Activated T-cell treated with anti-CD3 and anti-CD28 coated beads, Interleukin-2, amount 50 U/mL, for 4 hours (primary cell): ENCODE results near the gene COLEC12. TPM values are rescaled to one million over a fixed set of nuclear protein-coding genes. Genes with fewer than 3 reads are reported as not detected.

Experiments used
- ATAC-seq, 2 donors: fragments of 200-7000 bp; cut with Tn5 transposase; one replicate each; pipeline ENCODE4 v1.10.0; 2021
- DNase-seq: peaks from one replicate; pipeline ENCODE4 v3.0.0-alpha.2; 2020
- H3K27me3 Mint-ChIP-seq: one replicate; pipeline ENCODE4 v1.8.0; 2021; ENCODE audit warnings: low read depth, mixed read lengths
- H3K36me3 Mint-ChIP-seq: one replicate; pipeline ENCODE4 v1.8.0; 2022; ENCODE audit warnings: mixed read lengths; ENCODE audit not compliant: insufficient read depth
- H3K4me1 Mint-ChIP-seq: one replicate; pipeline ENCODE4 v1.8.0; 2021; ENCODE audit warnings: low read depth, mixed read lengths
- H3K4me3 Mint-ChIP-seq: one replicate; pipeline ENCODE4 v1.8.0; 2021; ENCODE audit warnings: mild to moderate bottlenecking, moderate library complexity, mixed read lengths
- H3K9me3 Mint-ChIP-seq: one replicate; pipeline ENCODE4 v1.8.0; 2021; ENCODE audit warnings: mixed read lengths
- total RNA-seq, 3 donors: library from RNA; stranded (reverse); gene quantifications; one replicate each; pipeline ENCODE4 v1.2.1, GENCODE V29; 2021

The COLEC12 gene
- total RNA-seq, 3 donors from 2014 or later: 0.05 to 0.08 TPM; not detected in 1

DNA sequence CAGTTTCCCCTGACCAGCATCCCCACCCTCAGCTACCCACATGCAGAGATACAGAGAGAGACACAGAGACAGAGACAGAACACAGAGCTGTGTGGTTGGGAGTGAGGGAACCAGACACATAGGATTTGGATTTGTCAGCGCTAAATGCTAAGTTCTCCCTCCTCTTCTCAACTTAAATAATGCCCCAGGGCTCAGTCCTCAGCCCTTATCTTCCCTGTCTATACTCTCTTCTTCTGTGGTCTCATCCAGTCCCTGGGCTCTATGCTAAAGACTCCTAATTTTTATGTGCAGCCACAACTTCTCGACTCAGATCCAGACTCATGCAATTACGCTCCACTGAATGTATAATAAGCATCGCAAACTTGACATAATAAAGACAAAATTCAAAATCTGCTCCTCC lies 47.1 kb downstream of the COLEC12 start:
- Mint-ChIP-seq H3K4me3 (no peak overlapping the region), H3K36me3 (no peaks in the 10 kb centered on the region), H3K9me3 (peaks cover 13% of the 10 kb centered on the region), H3K4me1 (no peaks in the 10 kb centered on the region), H3K27me3 (peaks cover 9% of the 10 kb centered on the region)
- no peak for ATAC-seq
- no peak for DNase-seq

DNA sequence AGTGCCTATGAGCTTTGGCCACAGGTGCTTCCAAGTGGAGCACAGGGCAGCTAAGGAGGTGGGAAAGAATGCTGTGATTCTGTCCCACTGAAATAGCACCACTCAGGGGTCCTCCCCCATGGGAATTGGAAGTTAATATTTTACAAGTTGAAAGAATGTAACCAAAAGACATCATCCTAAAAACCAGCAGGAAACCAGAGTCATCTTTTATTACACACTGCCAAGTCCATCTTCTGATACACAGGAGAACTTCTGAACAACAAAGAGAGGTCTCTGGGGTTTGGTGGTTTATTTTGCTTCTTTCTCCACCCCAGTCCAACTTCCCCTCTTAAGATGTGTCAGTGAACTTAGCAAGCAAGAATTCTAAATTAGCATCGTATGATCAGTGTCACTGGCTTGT lies 47.7 kb downstream of the COLEC12 start:
- peaks cover 13% of the 10 kb centered on the region for H3K9me3 Mint-ChIP-seq
- no peak for ATAC-seq
- H3K27me3 Mint-ChIP-seq: peaks cover 9% of the 10 kb centered on the region
- no peaks in the 10 kb centered on the region for H3K36me3 Mint-ChIP-seq
- no peak overlapping the region for H3K4me3 Mint-ChIP-seq
- no peaks in the 10 kb centered on the region for H3K4me1 Mint-ChIP-seq
- no peak for DNase-seq

DNA sequence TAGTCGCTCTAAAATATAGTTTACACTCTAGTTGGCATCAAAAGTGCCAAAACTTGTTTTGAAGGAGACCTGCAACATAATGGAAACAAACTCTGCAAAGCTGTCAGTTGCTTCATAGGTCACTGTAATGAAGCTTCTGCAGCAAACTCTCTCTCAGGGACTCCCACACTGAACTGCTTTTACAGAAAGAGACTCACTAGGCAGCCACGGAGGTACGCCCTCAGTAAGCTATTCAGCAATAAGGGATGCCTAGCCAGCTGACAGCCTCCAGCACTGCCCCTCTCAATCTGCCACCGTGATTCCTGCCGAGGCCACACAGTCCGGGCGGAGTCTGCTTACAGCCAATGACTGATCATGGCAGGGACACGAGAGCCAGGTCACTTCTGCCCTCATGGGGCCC lies 51.1 kb downstream of the COLEC12 start:
- H3K36me3 Mint-ChIP-seq: no peaks in the 10 kb centered on the region
- H3K4me3 Mint-ChIP-seq: no peak overlapping the region
- no peaks in the 10 kb centered on the region for H3K27me3 Mint-ChIP-seq
- DNase-seq: no peak
- ATAC-seq: no peak
- peaks cover 13% of the 10 kb centered on the region for H3K9me3 Mint-ChIP-seq
- no peaks in the 10 kb centered on the region for H3K4me1 Mint-ChIP-seq

DNA sequence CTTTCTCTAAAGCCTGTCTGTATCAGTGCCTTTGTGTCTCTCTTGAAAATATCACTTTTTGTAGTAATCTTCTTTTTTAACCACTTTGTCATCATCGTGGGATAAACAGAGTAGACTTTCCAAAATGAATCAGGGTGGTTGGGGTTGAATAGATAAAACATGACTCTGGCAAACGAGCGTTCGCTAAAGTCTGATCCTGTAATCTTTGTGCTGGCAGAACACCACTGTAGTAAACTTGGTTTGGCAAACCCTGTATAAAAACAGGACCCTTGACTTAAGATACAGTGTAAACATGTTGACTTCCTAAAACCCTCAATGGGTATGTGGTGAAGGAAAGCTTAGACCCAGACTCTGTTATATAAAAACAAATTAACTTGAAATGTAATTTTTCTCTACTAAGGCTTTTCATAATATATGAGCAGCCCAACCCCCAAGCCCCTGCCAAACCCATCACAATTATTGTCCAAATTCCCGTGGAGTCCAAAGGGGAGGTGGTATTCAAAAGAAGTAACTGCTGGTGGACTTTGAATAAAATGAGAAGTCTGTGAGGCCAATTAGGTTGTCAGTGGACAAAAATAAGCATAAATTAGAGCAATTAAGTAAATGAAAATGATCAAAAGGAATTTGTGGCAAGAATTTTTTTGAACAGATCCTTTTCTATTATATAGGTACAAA lies 52.2 kb downstream of the COLEC12 start:
- no peak overlapping the region for H3K4me3 Mint-ChIP-seq
- no peaks in the 10 kb centered on the region for H3K4me1 Mint-ChIP-seq
- peaks cover 13% of the 10 kb centered on the region for H3K9me3 Mint-ChIP-seq
- DNase-seq: no peak
- no peaks in the 10 kb centered on the region for H3K27me3 Mint-ChIP-seq
- H3K36me3 Mint-ChIP-seq: no peaks in the 10 kb centered on the region
- no peak for ATAC-seq

DNA sequence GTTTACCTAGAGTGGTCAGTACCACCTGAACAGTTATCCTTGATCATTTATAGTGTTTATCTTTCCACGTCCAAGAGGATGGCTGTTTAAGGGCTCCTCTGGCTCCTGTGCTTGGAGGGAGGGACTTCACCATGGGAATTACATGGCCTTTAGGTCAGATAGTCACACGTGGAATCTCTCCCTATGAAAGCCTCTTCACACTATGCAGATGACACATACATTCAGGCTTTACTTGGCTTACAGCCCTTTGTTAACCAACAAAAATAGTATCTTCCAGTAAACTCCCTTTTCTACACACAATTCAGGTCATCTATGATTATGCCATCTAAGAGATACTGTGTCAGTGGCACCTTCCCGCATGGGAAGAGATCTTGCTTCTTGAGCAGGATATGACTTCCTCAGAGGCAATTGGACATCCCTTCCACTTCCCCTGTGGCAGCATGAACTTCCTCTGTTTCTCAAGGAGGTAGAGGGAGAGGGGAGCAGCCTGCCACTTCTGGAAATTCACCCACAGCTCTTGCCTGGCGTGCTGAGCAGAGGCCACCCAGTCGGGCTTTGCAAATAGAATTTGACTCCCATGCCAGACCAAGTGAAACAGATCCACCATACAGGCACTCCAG lies 53.5 kb downstream of the COLEC12 start:
- Mint-ChIP-seq H3K27me3 (peaks cover 3% of the 10 kb centered on the region), H3K36me3 (no peaks in the 10 kb centered on the region), H3K4me1 (no peaks in the 10 kb centered on the region), H3K4me3 (no peak overlapping the region), H3K9me3 (peaks cover 8% of the 10 kb centered on the region)
- DNase-seq (no peak), ATAC-seq (no peak)

DNA sequence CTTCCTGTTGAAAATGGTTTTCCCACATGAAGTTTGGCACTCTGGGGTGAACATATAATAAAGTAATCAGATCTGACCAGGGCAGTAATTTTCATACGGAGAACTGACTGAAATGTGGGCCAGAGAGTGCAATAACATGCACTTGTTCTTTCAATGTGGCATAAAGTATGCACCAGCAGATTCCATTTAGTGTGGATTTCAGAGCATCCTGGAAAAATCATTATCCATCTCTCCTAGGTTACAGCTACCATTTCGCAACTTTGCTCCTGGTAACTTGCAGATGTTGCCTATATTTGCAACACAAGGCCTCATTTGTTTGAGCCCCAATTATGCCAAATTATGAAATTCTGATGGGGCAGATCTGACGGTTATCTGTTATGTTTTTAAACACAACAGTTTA lies 55.4 kb downstream of the COLEC12 start:
- Mint-ChIP-seq H3K9me3 (peaks cover under 1% of the 10 kb centered on the region), H3K4me3 (no peak overlapping the region), H3K27me3 (peaks cover 3% of the 10 kb centered on the region), H3K36me3 (no peaks in the 10 kb centered on the region), H3K4me1 (no peaks in the 10 kb centered on the region)
- DNase-seq (no peak), ATAC-seq (no peak)

DNA sequence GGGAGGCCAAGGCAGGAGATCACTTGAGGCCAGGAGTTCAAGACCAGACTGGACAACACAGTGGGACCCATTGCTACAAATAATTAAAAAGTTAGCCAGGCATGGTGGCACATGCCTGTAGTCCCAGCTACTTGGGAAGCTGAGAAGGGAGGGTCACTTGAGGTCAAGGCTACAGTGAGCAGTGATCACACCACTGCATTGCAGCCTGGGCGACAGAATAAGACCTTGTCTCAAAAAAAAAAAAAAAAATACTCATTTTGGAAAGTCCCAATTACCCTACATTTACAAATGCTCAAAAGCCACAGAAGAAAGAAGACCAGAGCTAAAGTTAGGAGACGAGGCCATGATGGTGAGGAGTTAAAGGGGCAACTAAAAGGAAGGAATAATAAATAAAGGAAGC lies 61.9 kb downstream of the COLEC12 start:
- H3K9me3 Mint-ChIP-seq: no peaks in the 10 kb centered on the region
- no peak for ATAC-seq
- peaks cover 5% of the 10 kb centered on the region for H3K27me3 Mint-ChIP-seq
- no peak for DNase-seq
- H3K36me3 Mint-ChIP-seq: no peaks in the 10 kb centered on the region
- H3K4me3 Mint-ChIP-seq: no peak overlapping the region
- no peaks in the 10 kb centered on the region for H3K4me1 Mint-ChIP-seq

DNA sequence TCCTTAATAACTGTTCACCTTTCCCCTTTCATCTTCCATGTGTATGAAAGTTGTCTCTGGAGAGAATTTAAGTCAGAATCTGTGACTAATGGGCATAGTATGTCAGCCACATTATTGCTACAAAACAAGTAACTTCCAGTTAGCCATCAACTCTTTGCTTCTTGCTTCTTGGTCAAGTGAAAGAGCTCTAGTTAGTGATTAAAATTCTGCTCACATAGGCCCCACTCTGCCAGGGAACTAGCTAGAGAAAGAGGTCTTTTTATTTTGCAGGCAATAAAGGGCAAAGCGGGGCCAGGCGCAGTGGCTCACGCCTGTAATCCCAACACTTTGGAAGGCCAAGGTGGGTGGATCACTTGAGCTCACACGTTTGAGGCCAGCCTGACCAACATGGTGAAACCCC lies 64.6 kb downstream of the COLEC12 start:
- no peak for ATAC-seq
- no peak for DNase-seq
- H3K4me1 Mint-ChIP-seq: no peaks in the 10 kb centered on the region
- H3K4me3 Mint-ChIP-seq: no peak overlapping the region
- peaks cover 9% of the 10 kb centered on the region for H3K27me3 Mint-ChIP-seq
- no peaks in the 10 kb centered on the region for H3K9me3 Mint-ChIP-seq
- H3K36me3 Mint-ChIP-seq: no peaks in the 10 kb centered on the region

DNA sequence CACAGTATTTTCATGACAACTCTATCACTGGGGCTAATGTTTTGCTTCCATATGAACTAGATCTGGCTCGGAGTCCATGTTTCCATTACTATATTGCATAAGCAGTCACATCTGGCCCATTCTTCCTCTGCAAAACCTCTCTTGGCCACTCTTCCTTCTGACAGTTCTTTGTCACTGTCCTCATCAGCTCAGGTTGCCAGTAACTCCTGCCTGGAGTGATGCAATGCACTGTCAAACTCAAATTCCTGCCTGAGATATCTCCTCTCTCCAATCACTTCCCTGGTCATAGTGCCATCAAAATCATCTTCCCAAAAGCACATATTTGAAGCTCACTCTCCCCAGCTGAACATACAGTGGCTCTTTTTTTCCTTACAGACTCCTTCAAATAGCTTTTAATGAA lies 66.1 kb downstream of the COLEC12 start:
- Mint-ChIP-seq H3K4me1 (no peaks in the 10 kb centered on the region), H3K4me3 (no peak overlapping the region), H3K27me3 (peaks cover 9% of the 10 kb centered on the region), H3K36me3 (no peaks in the 10 kb centered on the region), H3K9me3 (no peaks in the 10 kb centered on the region)
- DNase-seq (no peak), ATAC-seq (no peak)

DNA sequence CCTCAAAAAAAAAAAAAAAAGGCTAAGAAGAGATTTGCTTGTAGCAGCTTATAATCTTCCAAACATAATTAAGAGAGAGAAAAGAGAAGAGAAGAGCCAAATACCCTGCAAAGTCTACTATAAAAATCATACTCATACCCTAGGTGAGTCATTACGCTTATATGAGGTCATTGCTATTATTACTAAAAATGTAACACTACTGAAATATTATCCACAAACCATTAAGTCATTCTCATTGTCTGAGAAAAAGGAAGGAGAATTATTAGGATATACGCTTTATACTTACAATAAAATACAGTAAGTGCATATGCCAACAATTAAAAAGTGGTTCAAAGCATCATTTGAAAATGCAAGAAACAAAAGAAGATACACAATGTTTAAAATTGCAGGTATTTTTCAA lies 66.5 kb downstream of the COLEC12 start:
- Mint-ChIP-seq H3K27me3 (peaks cover 9% of the 10 kb centered on the region), H3K4me3 (no peak overlapping the region), H3K4me1 (no peaks in the 10 kb centered on the region), H3K36me3 (no peaks in the 10 kb centered on the region), H3K9me3 (no peaks in the 10 kb centered on the region)
- ATAC-seq (no peak), DNase-seq (no peak)

DNA sequence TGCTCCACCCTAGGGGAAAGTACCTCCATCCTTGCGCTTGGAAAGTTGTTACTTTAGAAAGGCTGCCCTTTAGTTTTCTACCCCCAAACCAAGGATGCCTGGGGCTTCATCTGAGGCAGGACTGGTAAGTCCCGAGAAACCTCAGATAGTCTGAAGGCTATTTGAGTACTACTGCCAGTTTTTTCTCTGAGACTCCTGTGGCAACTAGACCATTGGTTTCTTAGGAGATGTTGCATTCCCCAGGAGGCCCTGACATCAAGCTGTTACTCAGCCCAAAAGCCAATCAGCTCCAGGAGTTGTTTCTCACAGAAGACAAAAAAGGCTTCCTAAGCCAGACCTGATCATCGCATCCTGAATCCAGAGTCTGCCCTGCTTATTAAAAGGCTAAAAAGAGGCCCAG lies 67.2 kb downstream of the COLEC12 start:
- no peaks in the 10 kb centered on the region for H3K36me3 Mint-ChIP-seq
- H3K9me3 Mint-ChIP-seq: no peaks in the 10 kb centered on the region
- no peak for DNase-seq
- no peak for ATAC-seq
- no peak overlapping the region for H3K4me3 Mint-ChIP-seq
- H3K27me3 Mint-ChIP-seq: peaks cover 9% of the 10 kb centered on the region
- no peaks in the 10 kb centered on the region for H3K4me1 Mint-ChIP-seq

DNA sequence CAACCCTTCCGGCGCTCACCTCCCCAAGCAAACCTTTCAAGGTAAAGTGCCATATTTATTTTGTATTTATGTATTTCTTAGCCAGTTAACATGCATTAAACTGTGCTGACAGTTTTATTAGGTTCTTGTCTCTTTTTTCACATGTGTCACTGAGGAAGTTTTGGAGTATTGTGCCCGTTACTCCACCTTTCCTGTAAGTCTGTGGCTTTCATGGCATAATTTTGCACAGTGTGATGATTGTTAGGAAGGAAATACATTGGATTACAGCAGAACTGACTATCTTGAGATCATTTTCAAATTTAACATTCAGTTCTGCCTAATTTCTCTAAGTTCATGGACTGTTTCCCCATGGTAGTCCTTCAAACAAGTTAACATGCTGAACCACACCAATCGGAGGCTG lies 67.7 kb downstream of the COLEC12 start:
- DNase-seq: no peak

DNA sequence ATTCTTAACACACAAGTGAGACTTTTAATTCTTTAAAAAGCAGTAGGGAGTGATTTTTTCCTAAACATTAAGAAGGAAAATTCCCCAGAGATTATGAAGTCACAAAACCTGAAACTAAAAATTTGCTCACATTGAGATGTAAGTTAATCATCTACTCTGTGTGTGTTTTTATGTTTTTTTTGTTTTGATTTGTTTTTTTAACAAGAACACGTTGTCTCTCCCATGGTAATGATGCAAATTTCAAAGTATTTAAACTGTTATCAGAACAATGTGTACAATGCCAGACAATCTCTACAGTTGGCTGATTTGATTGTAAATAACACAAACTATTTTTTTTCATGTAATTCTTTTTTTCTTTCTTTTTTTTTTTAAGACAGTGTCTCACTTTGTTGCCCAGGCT lies 71.5 kb downstream of the COLEC12 start:
- no peaks in the 10 kb centered on the region for H3K9me3 Mint-ChIP-seq

More for the DNA sequence above, 67.7 kb downstream of the COLEC12 start:
- no peak for ATAC-seq
- Mint-ChIP-seq H3K4me3 (no peak overlapping the region), H3K36me3 (no peaks in the 10 kb centered on the region), H3K9me3 (no peaks in the 10 kb centered on the region), H3K27me3 (peaks cover 9% of the 10 kb centered on the region), H3K4me1 (no peaks in the 10 kb centered on the region)

DNA sequence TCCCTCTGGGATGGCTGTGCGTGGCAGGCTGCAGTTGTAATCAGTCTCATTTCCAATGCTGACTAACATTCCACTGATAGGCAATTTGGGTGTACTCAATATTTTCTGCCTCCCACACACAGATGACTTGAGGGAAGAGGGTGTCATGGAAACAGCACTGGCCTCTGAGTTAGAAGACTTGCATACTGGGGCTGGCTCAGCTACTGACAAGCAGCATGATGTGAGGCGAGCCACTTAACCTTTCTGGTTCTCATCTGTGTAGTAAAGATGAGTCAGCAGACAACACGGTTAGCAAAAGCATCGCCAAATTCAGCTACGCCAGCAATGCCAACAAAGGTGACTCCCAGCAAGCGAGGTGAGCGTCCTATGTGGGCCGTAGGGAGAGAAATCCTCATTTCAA lies 73.5 kb downstream of the COLEC12 start:
- no peaks in the 10 kb centered on the region for H3K9me3 Mint-ChIP-seq
- no peak for ATAC-seq
- no peak overlapping the region for H3K4me3 Mint-ChIP-seq
- no peaks in the 10 kb centered on the region for H3K4me1 Mint-ChIP-seq
- H3K36me3 Mint-ChIP-seq: no peaks in the 10 kb centered on the region
- peaks cover 5% of the 10 kb centered on the region for H3K27me3 Mint-ChIP-seq
- DNase-seq: no peak

More for the DNA sequence above, 71.5 kb downstream of the COLEC12 start:
- ATAC-seq: no peak
- no peaks in the 10 kb centered on the region for H3K36me3 Mint-ChIP-seq
- DNase-seq: no peak
- no peaks in the 10 kb centered on the region for H3K4me1 Mint-ChIP-seq
- H3K4me3 Mint-ChIP-seq: no peak overlapping the region
- peaks cover 9% of the 10 kb centered on the region for H3K27me3 Mint-ChIP-seq

DNA sequence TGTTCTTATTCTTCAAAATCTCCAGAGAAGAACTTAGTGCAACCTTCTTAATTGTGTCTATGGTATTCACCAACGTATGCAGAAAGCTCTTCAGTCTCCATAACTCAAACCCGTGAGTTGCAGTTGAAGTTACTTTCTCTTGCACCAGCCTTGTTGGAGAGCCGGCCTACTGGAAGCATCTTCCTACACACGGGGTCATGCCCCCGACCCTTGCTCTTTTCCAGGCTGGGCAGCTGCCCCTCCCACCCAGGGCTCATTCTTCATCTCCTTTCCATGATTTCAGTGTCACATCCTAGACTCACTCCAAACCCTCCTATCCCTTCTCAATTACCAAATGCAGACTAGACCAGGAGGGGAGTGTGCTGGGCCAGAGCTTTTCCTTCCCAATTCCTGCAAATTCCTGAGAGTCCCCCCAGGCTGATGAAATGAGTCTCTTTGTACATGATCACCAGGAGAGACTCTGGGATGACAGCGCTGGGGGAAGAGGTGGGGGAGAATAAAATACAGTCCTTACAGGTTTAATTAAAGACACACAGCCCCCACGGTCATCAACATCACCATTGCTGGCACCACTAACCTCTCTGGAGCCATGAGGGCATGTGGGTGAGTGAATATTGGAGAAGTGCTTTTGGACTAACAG lies 75.3 kb downstream of the COLEC12 start:
- no peaks in the 10 kb centered on the region for H3K4me1 Mint-ChIP-seq
- DNase-seq: no peak
- no peak overlapping the region for H3K4me3 Mint-ChIP-seq
- no peaks in the 10 kb centered on the region for H3K9me3 Mint-ChIP-seq
- ATAC-seq: no peak
- H3K27me3 Mint-ChIP-seq: peaks cover 2% of the 10 kb centered on the region
- H3K36me3 Mint-ChIP-seq: no peaks in the 10 kb centered on the region
